Adrenal gland (tissue), 12 donors: ENCODE data around the gene CLTC. TPM values are rescaled to one million over a fixed set of nuclear protein-coding genes. Genes with fewer than 3 reads are reported as not detected.

Source experiments
- DNase-seq, 7 donors: peaks; one replicate each; pipeline ENCODE4 v3.0.0-alpha.2; 2019 to 2020
- H3K27ac ChIP-seq, 5 donors: fragments of 200-600 bp; sonication (generic) in 4 of 5; 1 replicate in 3 of 5; 2 replicates in 2 of 5; pipeline versions ENCODE4 v1.5.1 to v1.8.0; 2016 to 2020; ENCODE audit warnings: mild to moderate bottlenecking in 1 of 5
- H3K27me3 ChIP-seq: fragments of 200-600 bp; 2 replicates; pipeline ENCODE4 v1.8.0; 2021
- H3K36me3 ChIP-seq, 2 donors: fragments of 200-600 bp; replicated peaks in 1 of 2; 1 replicate in 1 of 2; 2 replicates in 1 of 2; pipeline versions ENCODE4 v1.5.1 to v1.8.0; 2018 to 2022
- H3K4me1 ChIP-seq, 2 donors: fragments of 200-600 bp; replicated peaks in 1 of 2; 1 replicate in 1 of 2; 2 replicates in 1 of 2; pipeline versions ENCODE4 v1.5.1 to v1.8.0; 2018 to 2021
- H3K4me3 ChIP-seq, 4 donors: fragments of 200-600 bp; sonication (generic) in 3 of 4; one replicate each; pipeline ENCODE4 v1.5.1; 2016 to 2018
- H3K9me3 ChIP-seq, 3 donors: fragments of 200-600 bp; sonication (generic) in 1 of 3; replicated peaks in 1 of 3; 1 replicate in 2 of 3; 2 replicates in 1 of 3; pipeline versions ENCODE4 v1.5.1 to v1.8.0; 2016 to 2021
- POLR2A ChIP-seq, 2 donors: fragments of 450-650 bp; IDR thresholded peaks; one replicate each; pipeline ENCODE4 v1.6.1; 2017; ENCODE audit warnings: antibody characterized with exemption in 2 of 2, mild to moderate bottlenecking in 2 of 2, moderate library complexity in 1 of 2
- WGBS, 4 donors: extraction: QIAGEN DNeasy Blood & Tissue Kit in 2 of 4; methylation state at CpG; one replicate each; pipeline versions ENCODE4 v1.1.5 to v1.1.7; 2013 to 2017; 5-methylcytosine and 5-hydroxymethylcytosine counted together
- intact Hi-C, 2 donors: fragments of 100-400 bp; cut with DNase I; formaldehyde crosslinking; loops; one replicate each; pipeline versions ENCODE4 v1.14.1 to v1.15.0; 2022 to 2023
- polyA plus RNA-seq, 3 donors: library from polyadenylated mRNA; stranded (reverse); fragments of 200-250 nt in 2 of 3; fragments of 350-450 nt in 1 of 3; fragmentation: Illumina TruSeq in 1 of 3; extraction: RNeasy Lipid Tissue Mini Kit (QIAGEN cat#74804) in 1 of 3; gene quantifications; one replicate each; pipeline ENCODE4 v1.2.3, GENCODE V29; 2013 to 2014
- total RNA-seq, 9 donors: library from RNA; depleted of rRNA in 4 of 9; stranded (reverse); fragments of >200 nt in 4 of 9; fragments of 120-200 nt in 1 of 9; fragmentation: NEBNext Ultra II Directional in 1 of 9; extraction: Animal tissue kit (Norgen Biotek cat#: 25700) in 1 of 9; gene quantifications; one replicate each; pipeline versions ENCODE4 v1.1.0 to v1.2.4, GENCODE V29; 2013 to 2023
- TF ChIP-seq, protein P1 (sequence below), 6 experiments: fragments of 450-650 bp in 4 of 6; fragments of 200-600 bp in 2 of 6; sonication (generic) in 1 of 6; IDR thresholded peaks; 1 replicate in 5 of 6; 2 replicates in 1 of 6; pipeline versions ENCODE4 v1.5.1 to v1.8.0; 2016 to 2021; ENCODE audit warnings: antibody characterized with exemption in 6 of 6, mild to moderate bottlenecking in 2 of 6, moderate library complexity in 1 of 6
- donor health status: healthy with polysubstance abuse.
- donor health status: Bipolar disorder and iron deficiency.
- donor health status: DM: yes; HTN: yes; CAD: no.
- donor health status: DM: no; HTN: no; CAD: no.
- donor health status: DM: no; HTN: no; CAD: no.
- donor health status: DM: yes; HTN: yes; CAD: no.

Gene CLTC
- total and polyA plus RNA-seq, 12 donors: 40.2 to 393 (median 267) TPM

GRCh38 chr17:59688008-59688407 is 68.3 kb downstream of the CLTC start:
- Histone ChIP-seq H3K27me3 (no peaks in the 10 kb centered on the region), H3K9me3 (no peaks in the 10 kb centered on the region), H3K4me1 (no peaks in the 10 kb centered on the region), H3K4me3 (no peak overlapping the region), H3K36me3 (peaks cover 0 to 94% of the 10 kb centered on the region in 2 donors), H3K27ac (no peak overlapping the region)
- TF ChIP-seq, protein P1, sequence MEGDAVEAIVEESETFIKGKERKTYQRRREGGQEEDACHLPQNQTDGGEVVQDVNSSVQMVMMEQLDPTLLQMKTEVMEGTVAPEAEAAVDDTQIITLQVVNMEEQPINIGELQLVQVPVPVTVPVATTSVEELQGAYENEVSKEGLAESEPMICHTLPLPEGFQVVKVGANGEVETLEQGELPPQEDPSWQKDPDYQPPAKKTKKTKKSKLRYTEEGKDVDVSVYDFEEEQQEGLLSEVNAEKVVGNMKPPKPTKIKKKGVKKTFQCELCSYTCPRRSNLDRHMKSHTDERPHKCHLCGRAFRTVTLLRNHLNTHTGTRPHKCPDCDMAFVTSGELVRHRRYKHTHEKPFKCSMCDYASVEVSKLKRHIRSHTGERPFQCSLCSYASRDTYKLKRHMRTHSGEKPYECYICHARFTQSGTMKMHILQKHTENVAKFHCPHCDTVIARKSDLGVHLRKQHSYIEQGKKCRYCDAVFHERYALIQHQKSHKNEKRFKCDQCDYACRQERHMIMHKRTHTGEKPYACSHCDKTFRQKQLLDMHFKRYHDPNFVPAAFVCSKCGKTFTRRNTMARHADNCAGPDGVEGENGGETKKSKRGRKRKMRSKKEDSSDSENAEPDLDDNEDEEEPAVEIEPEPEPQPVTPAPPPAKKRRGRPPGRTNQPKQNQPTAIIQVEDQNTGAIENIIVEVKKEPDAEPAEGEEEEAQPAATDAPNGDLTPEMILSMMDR (IDR thresholded peaks at IDR 0.05): no peak
- TF ChIP-seq POLR2A (IDR thresholded peaks at IDR 0.05): no peak
- no peak for DNase-seq
- WGBS, 4 donors: 91 to 97% (median 94%) methylated on average over 1 of the region's 1 CpG
- intact Hi-C loops: no loop called here

DNA sequence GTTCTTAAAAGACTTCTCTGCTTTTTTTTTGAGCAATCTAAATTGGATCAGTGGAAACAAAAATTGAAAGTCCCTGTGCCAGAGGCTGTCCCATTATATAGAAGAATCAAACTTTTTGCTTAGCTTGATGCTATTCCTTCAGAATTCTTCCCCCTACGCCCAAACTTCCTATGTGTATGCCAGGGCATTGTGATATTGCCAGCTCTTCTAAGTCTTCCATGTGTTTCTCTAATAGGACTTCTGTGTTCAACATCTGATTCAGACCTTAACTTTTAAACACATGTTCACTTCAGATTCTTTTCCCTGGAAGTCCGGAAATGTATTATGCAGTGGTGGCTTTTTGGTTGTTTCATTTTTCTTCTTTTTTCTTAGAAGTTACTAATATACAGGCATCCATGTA is 68.8 kb downstream of the CLTC start:
- TF ChIP-seq POLR2A (IDR thresholded peaks at IDR 0.05): no peak
- TF ChIP-seq, protein P1 (IDR thresholded peaks at IDR 0.05): no peak
- 84 to 91% (median 88%) methylated on average over 2 of the region's 2 CpGs for WGBS, 4 donors
- H3K27ac ChIP-seq: no peak overlapping the region
- H3K9me3 ChIP-seq: no peaks in the 10 kb centered on the region
- H3K4me3 ChIP-seq: no peak overlapping the region
- no peak for DNase-seq
- peaks cover 0 to 94% of the 10 kb centered on the region in 2 donors for H3K36me3 ChIP-seq
- intact Hi-C loops: no loop called here
- H3K4me1 ChIP-seq: no peaks in the 10 kb centered on the region
- H3K27me3 ChIP-seq: no peaks in the 10 kb centered on the region

DNA sequence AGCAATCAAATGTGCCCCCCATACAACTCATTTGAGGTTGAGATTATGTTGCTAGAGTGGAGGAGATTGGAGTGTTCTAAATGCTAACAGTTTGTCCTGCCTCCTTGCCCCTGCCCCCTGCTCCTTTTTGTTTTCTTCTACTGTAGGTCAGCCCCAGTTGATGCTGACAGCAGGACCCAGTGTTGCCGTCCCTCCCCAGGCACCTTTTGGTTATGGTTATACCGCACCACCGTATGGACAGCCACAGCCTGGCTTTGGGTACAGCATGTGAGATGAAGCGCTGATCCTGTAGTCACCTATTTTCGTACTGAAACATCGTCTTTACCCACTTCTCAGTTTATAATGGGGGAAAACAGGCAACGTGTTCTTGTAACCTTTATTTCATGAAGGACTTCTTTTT is 73.9 kb downstream of the CLTC start:
- no peak for TF ChIP-seq POLR2A (IDR thresholded peaks at IDR 0.05)
- TF ChIP-seq, protein P1 (IDR thresholded peaks at IDR 0.05): no peak
- Histone ChIP-seq H3K9me3 (no peaks in the 10 kb centered on the region), H3K27me3 (no peaks in the 10 kb centered on the region), H3K4me3 (no peak overlapping the region), H3K27ac (no peak overlapping the region), H3K4me1 (no peaks in the 10 kb centered on the region), H3K36me3 (peaks cover 0 to 85% of the 10 kb centered on the region in 2 donors)
- 84 to 94% (median 89%) methylated on average over 7 of the region's 7 CpGs for WGBS, 4 donors
- no peak for DNase-seq
- intact Hi-C loops: no loop called here

DNA sequence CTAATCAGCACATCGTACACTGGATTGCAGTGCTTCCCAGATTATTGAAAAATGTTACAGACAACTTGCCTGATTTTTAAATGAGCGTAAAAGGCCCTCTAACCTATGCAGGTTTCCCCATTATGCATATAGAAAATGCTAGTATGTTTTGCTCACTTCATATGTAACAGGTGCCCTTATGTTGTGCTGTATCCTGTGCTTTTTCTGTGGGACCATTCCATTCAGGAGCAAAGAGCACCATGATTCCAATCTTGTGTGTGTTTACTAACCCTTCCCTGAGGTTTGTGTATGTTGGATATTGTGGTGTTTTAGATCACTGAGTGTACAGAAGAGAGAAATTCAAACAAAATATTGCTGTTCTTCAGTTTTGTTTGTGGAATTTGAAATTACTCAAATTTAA is 74.6 kb downstream of the CLTC start:
- H3K36me3 ChIP-seq: peaks cover 0 to 87% of the 10 kb centered on the region in 2 donors
- no peaks in the 10 kb centered on the region for H3K9me3 ChIP-seq
- H3K27me3 ChIP-seq: no peaks in the 10 kb centered on the region
- no peak overlapping the region for H3K4me3 ChIP-seq
- no peak for TF ChIP-seq POLR2A (IDR thresholded peaks at IDR 0.05)
- TF ChIP-seq, protein P1 (IDR thresholded peaks at IDR 0.05): no peak
- no peak overlapping the region for H3K27ac ChIP-seq
- H3K4me1 ChIP-seq: no peaks in the 10 kb centered on the region
- no peak for DNase-seq
- 85 to 94% (median 90%) methylated on average over 2 of the region's 2 CpGs for WGBS, 4 donors
- intact Hi-C loops: no loop called here
